Neural cell (in vitro differentiated cells): Measurements from ENCODE around the gene MED13L. TPM values are rescaled to one million over a fixed set of nuclear protein-coding genes. Genes with fewer than 3 reads are reported as not detected.

ENCODE experiments used
- H2AFZ ChIP-seq: fragments of 200-600, 300-800 bp; sonication (generic), shearing (Covaris generic); 2 replicates; pipeline ENCODE4 v1.6.0; 2014; ENCODE audit warnings: low read depth, mild to moderate bottlenecking, antibody characterized with exemption, low read length, moderate library complexity
- H3F3A ChIP-seq: fragments of 200-600 bp; shearing (Covaris generic); 2 replicates; pipeline ENCODE4 v1.6.1; 2016; ENCODE audit warnings: mild to moderate bottlenecking, moderate library complexity, mixed read lengths, antibody characterized with exemption, low read length; ENCODE audit not compliant: insufficient read depth, poor library complexity, severe bottlenecking
- H3K27ac ChIP-seq: fragments of 200-600, 300-800 bp; sonication (generic), shearing (Covaris generic); 2 replicates; pipeline ENCODE4 v1.5.1; 2014; ENCODE audit warnings: mild to moderate bottlenecking, low read length, moderate library complexity
- H3K27me3 ChIP-seq: fragments of 300-800, 200-600 bp; sonication (generic), shearing (Covaris generic); 2 replicates; pipeline ENCODE4 v1.6.0; 2014; ENCODE audit warnings: mild to moderate bottlenecking, low read depth, low read length, moderate library complexity; ENCODE audit not compliant: insufficient read depth
- H3K36me3 ChIP-seq: fragments of 300-800, 200-600 bp; sonication (generic), shearing (Covaris generic); 2 replicates; pipeline ENCODE4 v1.5.1; 2014; ENCODE audit warnings: mild to moderate bottlenecking, antibody characterized with exemption, low read length, moderate library complexity; ENCODE audit not compliant: insufficient read depth
- H3K4me2 ChIP-seq: fragments of 300-800, 200-600 bp; sonication (generic), shearing (Covaris generic); 2 replicates; pipeline ENCODE4 v1.6.0; 2014; ENCODE audit warnings: mild to moderate bottlenecking, low read length
- H3K4me3 ChIP-seq: fragments of 300-800, 200-600 bp; sonication (generic), shearing (Covaris generic); 2 replicates; pipeline ENCODE4 v1.5.1; 2014; ENCODE audit warnings: mild to moderate bottlenecking, low read length, moderate library complexity
- H3K79me2 ChIP-seq: fragments of 200-600 bp; shearing (Covaris generic); replicated peaks from 2 replicates; pipeline ENCODE4 v1.6.0; 2014; ENCODE audit warnings: mild to moderate bottlenecking, low read length, moderate library complexity; ENCODE audit not compliant: insufficient read depth
- H3K9ac ChIP-seq: fragments of 300-800, 200-600 bp; sonication (generic), shearing (Covaris generic); 2 replicates; pipeline ENCODE4 v1.6.1; 2016; ENCODE audit warnings: mild to moderate bottlenecking, low read length, mixed read lengths
- H3K9me2 ChIP-seq: fragments of 200-600 bp; shearing (Covaris generic); 2 replicates; pipeline ENCODE4 v1.6.1; 2016; ENCODE audit warnings: mild to moderate bottlenecking, low read length, mixed read lengths; ENCODE audit not compliant: insufficient read depth
- H3K9me3 ChIP-seq: fragments of 200-600, 300-800 bp; sonication (generic), shearing (Covaris generic); 2 replicates; pipeline ENCODE4 v1.6.1; 2016; ENCODE audit warnings: mild to moderate bottlenecking, mixed run types, low read length, moderate library complexity, mixed read lengths
- H4K20me1 ChIP-seq: fragments of 200-600 bp; shearing (Covaris generic); 2 replicates; pipeline ENCODE4 v1.6.1; 2016; ENCODE audit warnings: mild to moderate bottlenecking, mixed run types; ENCODE audit not compliant: insufficient read depth
- EP300 ChIP-seq: fragments of 450-650 bp; conservative IDR thresholded peaks from 2 replicates; pipeline ENCODE4 v1.6.1; 2014; ENCODE audit warnings: antibody characterized with exemption, mild to moderate bottlenecking, moderate library complexity; ENCODE audit not compliant: poor library complexity, severe bottlenecking
- EZH2 ChIP-seq: fragments of 200-600, 300-800 bp; shearing (Covaris generic), sonication (generic); IDR thresholded peaks from 2 replicates; pipeline ENCODE4 v1.6.1; 2014; ENCODE audit warnings: antibody characterized with exemption, low read length, borderline replicate concordance, mild to moderate bottlenecking; ENCODE audit not compliant: insufficient read depth, poor library complexity, severe bottlenecking
- MXI1 ChIP-seq: fragments of 450-650 bp; conservative IDR thresholded peaks from 2 replicates; pipeline ENCODE4 v1.6.1; 2014; ENCODE audit warnings: antibody characterized with exemption, mild to moderate bottlenecking; ENCODE audit not compliant: poor library complexity, severe bottlenecking
- POLR2AphosphoS5 ChIP-seq: IDR thresholded peaks from 2 replicates; pipeline ENCODE4 v1.6.1; 2012
- RAD21 ChIP-seq: fragments of 450-650 bp; conservative IDR thresholded peaks from 2 replicates; pipeline ENCODE4 v1.6.1; 2014; ENCODE audit warnings: antibody characterized with exemption, mild to moderate bottlenecking, moderate library complexity
- SMC3 ChIP-seq: fragments of 450-650 bp; conservative IDR thresholded peaks from 2 replicates; pipeline ENCODE4 v1.6.1; 2014; ENCODE audit warnings: antibody characterized with exemption, mild to moderate bottlenecking, moderate library complexity; ENCODE audit not compliant: poor library complexity
- TAF1 ChIP-seq: IDR thresholded peaks from 2 replicates; pipeline ENCODE4 v1.6.1; 2012; ENCODE audit warnings: low read depth
- polyA plus RNA-seq: library from polyadenylated mRNA; depleted of rRNA; stranded (reverse); fragments of >200 nt; gene quantifications from 2 replicates; pipeline ENCODE4 v1.2.3, GENCODE V29; 2014
- TF ChIP-seq, protein P1 (sequence below): fragments of 450-650 bp; IDR thresholded peaks from 2 replicates; pipeline ENCODE4 v1.5.1; 2014; ENCODE audit warnings: antibody characterized with exemption, mild to moderate bottlenecking, moderate library complexity; ENCODE audit not compliant: poor library complexity, severe bottlenecking
- TF ChIP-seq, protein P2 (sequence below): IDR thresholded peaks from 2 replicates; pipeline ENCODE4 v1.6.1; 2012; ENCODE audit warnings: borderline replicate concordance

Gene MED13L
- polyA plus RNA-seq, 1 donor from 2014 or later = 38.9 TPM

DNA sequence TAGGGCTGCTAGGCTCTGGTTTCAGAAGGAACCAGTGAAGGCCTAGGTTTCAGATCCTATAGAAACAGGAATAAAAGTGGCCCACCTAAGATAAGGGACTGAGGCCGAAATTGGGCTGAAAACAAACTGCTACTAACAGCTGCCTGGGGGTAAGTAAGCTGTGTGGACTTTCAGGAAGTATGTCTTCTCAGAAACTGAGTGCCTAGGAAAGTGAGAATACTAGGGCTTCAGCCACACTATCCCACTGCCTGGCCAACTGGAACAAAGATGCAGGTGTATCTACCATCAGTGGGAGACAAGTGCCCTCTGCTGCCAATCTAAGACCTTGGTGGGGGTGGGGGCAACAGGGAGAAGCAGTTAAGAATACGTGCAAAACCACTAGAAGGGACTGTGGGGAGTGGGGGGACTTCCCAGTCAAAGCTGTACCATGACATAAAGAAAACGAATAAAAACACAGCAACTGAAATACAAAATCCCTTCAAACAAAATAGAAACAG, 82.5 kb downstream of the MED13L start:
- Histone ChIP-seq H3K9ac (no peak overlapping the region), H3K27ac (no peak overlapping the region), H3K27me3 (no peaks in the 10 kb centered on the region), H2AFZ (no peak overlapping the region), H3K79me2 (peaks cover 21% of the 10 kb centered on the region), H4K20me1 (no peaks in the 10 kb centered on the region), H3K4me3 (no peak overlapping the region), H3K9me2 (no peaks in the 10 kb centered on the region), H3F3A (no peaks in the 10 kb centered on the region), H3K4me2 (no peak overlapping the region), H3K36me3 (no peaks in the 10 kb centered on the region), H3K9me3 (no peaks in the 10 kb centered on the region)
- TF ChIP-seq RAD21 (no peak), EZH2 (no peak), SMC3 (no peak), EP300 (no peak), TAF1 (no peak), MXI1 (no peak), POLR2AphosphoS5 (no peak)
- TF ChIP-seq, protein P1, sequence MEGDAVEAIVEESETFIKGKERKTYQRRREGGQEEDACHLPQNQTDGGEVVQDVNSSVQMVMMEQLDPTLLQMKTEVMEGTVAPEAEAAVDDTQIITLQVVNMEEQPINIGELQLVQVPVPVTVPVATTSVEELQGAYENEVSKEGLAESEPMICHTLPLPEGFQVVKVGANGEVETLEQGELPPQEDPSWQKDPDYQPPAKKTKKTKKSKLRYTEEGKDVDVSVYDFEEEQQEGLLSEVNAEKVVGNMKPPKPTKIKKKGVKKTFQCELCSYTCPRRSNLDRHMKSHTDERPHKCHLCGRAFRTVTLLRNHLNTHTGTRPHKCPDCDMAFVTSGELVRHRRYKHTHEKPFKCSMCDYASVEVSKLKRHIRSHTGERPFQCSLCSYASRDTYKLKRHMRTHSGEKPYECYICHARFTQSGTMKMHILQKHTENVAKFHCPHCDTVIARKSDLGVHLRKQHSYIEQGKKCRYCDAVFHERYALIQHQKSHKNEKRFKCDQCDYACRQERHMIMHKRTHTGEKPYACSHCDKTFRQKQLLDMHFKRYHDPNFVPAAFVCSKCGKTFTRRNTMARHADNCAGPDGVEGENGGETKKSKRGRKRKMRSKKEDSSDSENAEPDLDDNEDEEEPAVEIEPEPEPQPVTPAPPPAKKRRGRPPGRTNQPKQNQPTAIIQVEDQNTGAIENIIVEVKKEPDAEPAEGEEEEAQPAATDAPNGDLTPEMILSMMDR = no peak
- TF ChIP-seq, protein P2, sequence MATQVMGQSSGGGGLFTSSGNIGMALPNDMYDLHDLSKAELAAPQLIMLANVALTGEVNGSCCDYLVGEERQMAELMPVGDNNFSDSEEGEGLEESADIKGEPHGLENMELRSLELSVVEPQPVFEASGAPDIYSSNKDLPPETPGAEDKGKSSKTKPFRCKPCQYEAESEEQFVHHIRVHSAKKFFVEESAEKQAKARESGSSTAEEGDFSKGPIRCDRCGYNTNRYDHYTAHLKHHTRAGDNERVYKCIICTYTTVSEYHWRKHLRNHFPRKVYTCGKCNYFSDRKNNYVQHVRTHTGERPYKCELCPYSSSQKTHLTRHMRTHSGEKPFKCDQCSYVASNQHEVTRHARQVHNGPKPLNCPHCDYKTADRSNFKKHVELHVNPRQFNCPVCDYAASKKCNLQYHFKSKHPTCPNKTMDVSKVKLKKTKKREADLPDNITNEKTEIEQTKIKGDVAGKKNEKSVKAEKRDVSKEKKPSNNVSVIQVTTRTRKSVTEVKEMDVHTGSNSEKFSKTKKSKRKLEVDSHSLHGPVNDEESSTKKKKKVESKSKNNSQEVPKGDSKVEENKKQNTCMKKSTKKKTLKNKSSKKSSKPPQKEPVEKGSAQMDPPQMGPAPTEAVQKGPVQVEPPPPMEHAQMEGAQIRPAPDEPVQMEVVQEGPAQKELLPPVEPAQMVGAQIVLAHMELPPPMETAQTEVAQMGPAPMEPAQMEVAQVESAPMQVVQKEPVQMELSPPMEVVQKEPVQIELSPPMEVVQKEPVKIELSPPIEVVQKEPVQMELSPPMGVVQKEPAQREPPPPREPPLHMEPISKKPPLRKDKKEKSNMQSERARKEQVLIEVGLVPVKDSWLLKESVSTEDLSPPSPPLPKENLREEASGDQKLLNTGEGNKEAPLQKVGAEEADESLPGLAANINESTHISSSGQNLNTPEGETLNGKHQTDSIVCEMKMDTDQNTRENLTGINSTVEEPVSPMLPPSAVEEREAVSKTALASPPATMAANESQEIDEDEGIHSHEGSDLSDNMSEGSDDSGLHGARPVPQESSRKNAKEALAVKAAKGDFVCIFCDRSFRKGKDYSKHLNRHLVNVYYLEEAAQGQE = no peak

DNA sequence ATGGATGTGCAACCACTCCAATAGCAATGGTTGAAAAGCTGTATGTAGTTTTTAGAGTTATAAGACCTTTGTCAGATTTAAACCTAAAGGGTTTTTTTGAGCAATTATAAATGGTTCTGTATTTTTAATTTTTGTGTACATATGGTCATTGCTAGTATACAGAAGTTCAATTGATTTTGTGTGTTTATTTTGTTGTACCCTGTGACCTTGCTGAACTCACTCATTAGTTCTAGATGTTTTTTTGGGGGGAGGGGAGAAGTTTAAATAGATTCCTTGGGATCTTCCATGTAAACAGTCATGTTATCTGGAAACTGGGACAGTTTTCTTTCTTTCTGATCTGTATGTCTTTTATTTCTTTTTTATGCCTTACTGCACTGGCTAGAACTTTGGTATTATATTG, 87.8 kb downstream of the MED13L start:
- Histone ChIP-seq H3K27me3 (no peaks in the 10 kb centered on the region), H3K9me3 (no peaks in the 10 kb centered on the region), H3K9ac (no peak overlapping the region), H2AFZ (no peak overlapping the region), H3K36me3 (no peaks in the 10 kb centered on the region), H3K4me2 (no peak overlapping the region), H3F3A (no peaks in the 10 kb centered on the region), H3K27ac (no peak overlapping the region), H4K20me1 (no peaks in the 10 kb centered on the region), H3K79me2 (peaks cover 16% of the 10 kb centered on the region), H3K9me2 (no peaks in the 10 kb centered on the region), H3K4me3 (no peak overlapping the region)
- TF ChIP-seq RAD21 (no peak), EZH2 (no peak)
